AG08396 (cell line): ENCODE results near the gene WDR55.
"Not testable (repeated sequence)": the region's sequence is repeated elsewhere in the genome, so short reads cannot be mapped to it uniquely, and the experiment has no call there.

ENCODE experiments used
- DNase-seq: peaks from one replicate; pipeline ENCODE4 v3.0.0; 2012; ENCODE audit warnings: low spot score, mixed read lengths

The WDR55 gene, protein sequence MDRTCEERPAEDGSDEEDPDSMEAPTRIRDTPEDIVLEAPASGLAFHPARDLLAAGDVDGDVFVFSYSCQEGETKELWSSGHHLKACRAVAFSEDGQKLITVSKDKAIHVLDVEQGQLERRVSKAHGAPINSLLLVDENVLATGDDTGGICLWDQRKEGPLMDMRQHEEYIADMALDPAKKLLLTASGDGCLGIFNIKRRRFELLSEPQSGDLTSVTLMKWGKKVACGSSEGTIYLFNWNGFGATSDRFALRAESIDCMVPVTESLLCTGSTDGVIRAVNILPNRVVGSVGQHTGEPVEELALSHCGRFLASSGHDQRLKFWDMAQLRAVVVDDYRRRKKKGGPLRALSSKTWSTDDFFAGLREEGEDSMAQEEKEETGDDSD

GRCh38 chr5:140664359-140665119 lies at the start of gene WDR55:
Gene WDR55 (plus strand): TSS chr5:140664904. CDS start chr5:140664913, 9 bp downstream.
- DNase-seq, result peak; percentile 93

DNA sequence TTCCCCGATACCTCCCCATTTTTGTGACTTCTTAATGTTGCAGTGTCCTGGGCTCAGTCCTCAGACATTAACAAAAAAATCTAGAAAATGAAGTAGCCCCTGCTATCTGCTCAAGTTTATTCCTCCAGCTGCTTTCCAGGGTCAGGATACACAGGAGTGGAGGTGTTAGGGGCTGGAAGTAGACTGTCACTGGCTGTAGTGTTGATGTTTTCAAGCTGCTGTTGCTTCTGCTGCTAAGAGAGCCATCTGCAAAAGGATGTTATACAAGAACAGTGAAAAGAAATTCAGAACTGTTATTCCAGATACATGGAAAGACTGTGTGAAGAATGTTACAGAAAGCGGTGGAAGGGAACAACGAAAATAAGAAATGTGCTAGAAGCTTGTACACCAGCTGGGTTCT lies 42.4 kb upstream of the WDR55 start:
- DNase-seq, result no peak

DNA sequence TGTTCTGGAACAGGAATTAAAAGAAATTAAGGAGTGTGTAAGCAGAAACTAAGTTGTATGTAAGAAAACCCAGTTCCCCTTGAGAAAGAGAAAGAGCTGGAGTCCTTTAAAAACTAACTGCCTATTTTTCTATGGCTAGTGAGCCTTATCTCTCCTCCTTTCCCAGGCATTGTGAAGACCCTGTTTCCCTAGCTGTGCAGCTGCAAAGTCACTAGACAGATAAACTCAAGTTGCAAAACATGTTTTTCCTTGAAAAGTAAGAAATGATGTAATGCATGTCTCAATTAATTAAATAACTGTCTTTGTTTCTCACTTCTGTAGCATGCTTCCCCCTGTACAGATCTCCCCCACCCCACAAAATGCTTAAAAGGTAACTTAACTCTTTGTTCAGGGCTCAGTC lies 41.6 kb upstream of the WDR55 start:
- DNase-seq, result not testable (repeated sequence)

GRCh38 chr5:140624886-140625285 lies 39.8 kb upstream of the WDR55 start:
- DNase-seq, result not testable (repeated sequence)

DNA sequence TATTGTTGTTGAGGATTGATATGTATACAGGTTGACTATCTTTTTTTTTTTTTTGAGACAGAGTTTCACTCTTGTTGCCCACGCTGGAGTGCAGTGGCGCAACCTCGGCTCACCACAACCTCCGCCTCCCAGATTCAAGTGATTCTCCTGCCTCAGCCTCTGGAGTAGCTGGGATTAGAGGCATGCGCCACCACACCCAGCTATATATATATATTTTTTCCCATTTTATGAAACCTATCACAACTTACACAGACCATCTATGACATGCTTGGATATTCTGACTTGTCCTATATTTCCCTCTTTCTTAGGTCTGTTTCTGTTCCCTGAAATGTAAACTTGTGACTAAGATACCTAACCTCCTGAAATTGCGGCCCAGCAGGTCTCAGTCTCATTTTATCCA lies 36.7 kb upstream of the WDR55 start:
- DNase-seq, result no peak

GRCh38 chr5:140628711-140629110 lies 36.0 kb upstream of the WDR55 start:
- no peak for DNase-seq

DNA sequence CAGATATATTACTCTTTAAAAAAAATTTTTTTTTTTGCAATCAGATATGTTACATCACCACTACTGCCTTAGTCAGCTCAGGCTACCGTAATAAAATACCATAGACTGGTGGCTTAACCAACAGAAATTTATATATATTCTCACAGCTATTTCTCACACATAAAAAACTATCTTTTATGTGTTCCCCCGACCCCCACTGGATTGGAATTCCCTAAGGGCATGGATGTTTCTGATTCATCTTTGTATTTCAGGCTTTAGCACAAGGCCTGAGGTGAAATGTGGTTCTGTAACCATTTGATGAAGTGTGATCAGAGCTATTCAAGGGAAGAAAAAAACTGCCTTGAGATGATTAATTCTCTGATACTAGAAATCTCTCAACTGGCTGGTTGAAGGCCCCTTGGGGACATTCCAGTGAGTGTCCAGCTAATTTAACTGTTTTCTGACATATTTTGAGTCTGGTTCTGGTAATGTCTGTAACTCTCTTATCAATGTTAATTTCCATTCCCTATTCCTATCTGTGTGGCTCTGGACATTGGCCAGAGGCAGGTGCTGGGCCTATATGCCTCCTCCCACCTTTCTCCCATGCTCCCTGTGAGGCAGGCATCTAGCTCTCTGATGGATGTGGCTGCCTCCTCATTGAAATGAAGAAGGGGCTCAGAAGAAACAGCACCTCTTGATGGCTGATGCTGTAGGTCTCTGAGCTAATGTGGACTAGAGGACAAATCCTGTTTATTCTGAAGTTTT lies 34.2 kb upstream of the WDR55 start:
- no peak for DNase-seq

- DNase-seq, result no peak
Observed at GRCh38 chr5:140631036-140631417, 33.7 kb upstream of the WDR55 start.

- no peak for DNase-seq
Observed at GRCh38 chr5:140631831-140632365, 32.8 kb upstream of the WDR55 start.

GRCh38 chr5:140632366-140633020 lies 32.2 kb upstream of the WDR55 start:
- peak; percentile 41 for DNase-seq

- DNase-seq, result peak; percentile 32
Observed at GRCh38 chr5:140633021-140633471, 31.7 kb upstream of the WDR55 start, which contains the start of gene CD14. Gene CD14 (minus strand): TSS chr5:140633175. CDS start chr5:140633071, 104 bp downstream.

DNA sequence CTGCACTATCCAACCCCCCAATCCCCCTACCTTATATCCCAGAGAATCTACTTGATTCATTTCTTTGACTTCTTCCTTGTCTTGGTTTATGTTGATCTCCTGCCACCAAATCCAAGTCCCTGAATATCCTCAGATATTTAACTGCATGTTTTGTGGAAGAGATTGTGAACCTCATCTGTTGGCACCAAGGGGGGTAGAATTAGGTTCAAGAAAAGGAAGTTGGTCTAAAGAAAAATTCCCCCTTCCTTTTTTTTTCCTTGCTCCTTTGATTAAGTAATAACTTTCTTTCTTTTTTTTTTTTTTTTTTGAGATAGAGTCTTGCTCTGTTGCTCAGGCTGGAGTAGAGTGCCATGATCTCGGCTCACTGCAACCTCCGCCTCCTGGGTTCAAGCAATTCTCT lies 31.2 kb upstream of the WDR55 start:
- no peak for DNase-seq

DNA sequence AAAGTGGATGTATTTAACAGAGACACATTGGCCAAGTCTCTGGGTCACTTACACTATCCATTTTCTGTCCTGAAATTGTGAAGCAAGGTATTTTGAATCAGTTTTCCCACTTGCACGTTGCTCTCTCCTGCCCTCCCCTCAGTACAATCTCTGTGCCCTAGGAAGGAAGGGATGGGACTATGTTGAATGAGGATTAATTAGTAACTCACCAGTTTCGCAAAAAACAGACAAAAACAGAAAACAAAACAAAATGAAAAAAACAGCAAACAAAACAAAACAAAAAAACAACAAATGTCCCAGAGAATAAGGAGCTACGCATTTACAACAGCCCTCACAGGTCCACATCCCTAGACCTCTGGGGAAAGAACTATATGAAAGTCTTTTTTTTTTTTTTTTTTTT lies 30.6 kb upstream of the WDR55 start:
- no peak for DNase-seq

GRCh38 chr5:140635291-140636257 lies 29.1 kb upstream of the WDR55 start:
- no peak for DNase-seq

DNA sequence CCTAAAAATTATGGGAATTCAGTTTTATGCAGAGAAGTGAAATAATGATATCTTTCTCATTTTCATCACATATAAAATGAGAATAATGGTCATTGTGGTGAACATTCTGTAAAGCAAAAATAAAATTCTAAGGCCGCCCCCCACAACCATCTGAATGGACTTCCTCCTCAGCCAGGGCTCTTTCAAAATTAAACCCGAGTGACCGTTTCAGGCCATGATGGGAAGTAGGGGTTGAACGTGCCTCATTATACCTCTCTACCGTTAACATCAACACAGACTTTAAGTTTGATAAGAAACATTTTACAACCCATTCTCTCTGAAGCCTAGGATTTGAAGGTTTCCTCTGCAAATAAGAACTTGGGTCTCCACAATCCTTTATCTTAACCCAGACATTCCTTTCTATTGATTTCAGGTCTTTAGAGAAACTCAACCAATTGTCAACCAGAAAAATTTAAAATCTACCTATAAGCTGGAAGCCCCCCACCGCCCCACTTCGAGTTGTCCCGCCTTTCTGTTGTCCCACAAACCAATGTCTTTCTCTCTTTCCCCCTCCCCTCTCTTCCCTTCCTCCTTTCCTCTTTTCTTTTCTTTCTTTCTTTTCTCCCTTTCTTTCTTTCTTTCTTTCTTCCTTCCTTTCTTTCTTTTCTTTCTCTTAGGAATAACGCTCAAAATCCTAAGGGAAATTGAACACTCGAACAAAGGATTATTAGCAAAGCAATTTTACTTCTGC lies 27.2 kb upstream of the WDR55 start:
- DNase-seq, result no peak

GRCh38 chr5:140638898-140639147 lies 25.9 kb upstream of the WDR55 start:
- not testable (repeated sequence) for DNase-seq

GRCh38 chr5:140639148-140639981 lies 25.3 kb upstream of the WDR55 start, which contains the start of gene TMCO6:
Gene TMCO6 (plus strand): TSS chr5:140639451. CDS start chr5:140639528, 77 bp downstream.
- peak; percentile 99 for DNase-seq

DNA sequence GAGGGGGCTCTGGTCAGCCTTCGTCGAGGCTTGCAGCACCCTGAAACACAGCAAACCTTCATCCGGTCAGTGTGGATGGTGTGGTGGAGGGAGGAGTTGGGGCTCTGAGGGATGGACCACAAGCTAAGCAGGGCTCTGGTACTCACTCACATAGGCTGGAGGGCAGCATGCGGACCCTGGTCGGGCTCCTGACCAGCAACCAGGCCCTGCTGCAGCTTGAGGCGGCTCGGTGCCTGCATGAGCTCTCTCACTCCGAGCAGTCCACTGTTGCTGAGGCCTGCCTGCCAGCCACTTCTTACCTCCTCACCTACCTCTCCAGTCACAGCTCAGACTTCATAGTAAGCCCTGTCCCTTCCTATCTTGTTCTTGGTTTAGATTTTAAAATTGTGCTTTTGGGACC lies 23.0 kb upstream of the WDR55 start:
- DNase-seq, result no peak

- DNase-seq, result peak; percentile 41
Observed at GRCh38 chr5:140642718-140643117, 22.0 kb upstream of the WDR55 start.
